SU-DHL-6 (cell line): ENCODE results near the gene ARHGEF26.

ENCODE experiments used
- H2AFZ ChIP-seq: fragments of 200-600 bp; sonication (generic); 2 replicates; pipeline ENCODE4 v1.6.1; 2014; ENCODE audit warnings: low read depth, mild to moderate bottlenecking, moderate library complexity, mixed read lengths, antibody characterized with exemption, low read length; ENCODE audit not compliant: severe bottlenecking
- H3F3A ChIP-seq: fragments of 200-600 bp; shearing (Covaris generic); 2 replicates; pipeline ENCODE4 v1.6.0; 2016; ENCODE audit warnings: antibody characterized with exemption, mild to moderate bottlenecking; ENCODE audit not compliant: insufficient read depth
- H3K27ac ChIP-seq: fragments of 200-600 bp; sonication (generic); 2 replicates; pipeline ENCODE4 v1.5.1; 2016; ENCODE audit warnings: low read depth, mild to moderate bottlenecking, low read length, moderate library complexity, mixed read lengths
- H3K27me3 ChIP-seq: fragments of 200-600 bp; sonication (generic), shearing (Covaris generic); 2 replicates; pipeline ENCODE4 v1.6.0; 2014; ENCODE audit warnings: mild to moderate bottlenecking, low read length
- H3K36me3 ChIP-seq: fragments of 200-600 bp; sonication (generic); 2 replicates; pipeline ENCODE4 v1.6.1; 2014; ENCODE audit warnings: mild to moderate bottlenecking, low read length, mixed read lengths
- H3K4me2 ChIP-seq: fragments of 300-600, 200-600 bp; shearing (Covaris generic), sonication (generic); 2 replicates; pipeline ENCODE4 v1.6.0; 2014; ENCODE audit warnings: low read length, low read depth, mild to moderate bottlenecking; ENCODE audit not compliant: poor library complexity, severe bottlenecking
- H3K4me3 ChIP-seq: fragments of 200-600 bp; sonication (generic); 2 replicates; pipeline ENCODE4 v1.5.1; 2014; ENCODE audit warnings: antibody characterized with exemption, low read length, mild to moderate bottlenecking, mixed read lengths; ENCODE audit not compliant: insufficient read depth, poor library complexity, severe bottlenecking
- H3K79me2 ChIP-seq: fragments of 200-600 bp; sonication (generic); 2 replicates; pipeline ENCODE4 v1.6.1; 2014; ENCODE audit warnings: mild to moderate bottlenecking, low read length, moderate library complexity; ENCODE audit not compliant: insufficient read depth
- H3K9ac ChIP-seq: fragments of 200-600 bp; sonication (generic); 2 replicates; pipeline ENCODE4 v1.7.0; 2014; ENCODE audit warnings: mild to moderate bottlenecking, low read length
- H3K9me2 ChIP-seq: fragments of 200-600 bp; sonication (generic); replicated peaks from 2 replicates; pipeline ENCODE4 v1.6.1; 2014; ENCODE audit warnings: low read length; ENCODE audit not compliant: insufficient read depth
- H3K9me3 ChIP-seq: fragments of 200-600 bp; sonication (generic); 2 replicates; pipeline ENCODE4 v1.6.1; 2014; ENCODE audit warnings: low read length, mixed read lengths; ENCODE audit not compliant: insufficient read depth
- H4K20me1 ChIP-seq: fragments of 200-600 bp; sonication (generic); 2 replicates; pipeline ENCODE4 v1.6.1; 2014; ENCODE audit warnings: low read depth, mild to moderate bottlenecking, antibody characterized with exemption, low read length, moderate library complexity, mixed read lengths
- CTCF ChIP-seq: fragments of 200-600 bp; sonication (generic); IDR thresholded peaks from one replicate; pipeline ENCODE4 v1.5.1; 2017; ENCODE audit warnings: antibody characterized with exemption, mild to moderate bottlenecking, low read length, moderate library complexity; ENCODE audit not compliant: insufficient read depth, poor library complexity, severe bottlenecking
- EZH2phosphoT487 ChIP-seq: fragments of 200-600 bp; sonication (generic), shearing (Covaris generic); conservative IDR thresholded peaks from 2 replicates; pipeline ENCODE4 v1.6.1; 2018; ENCODE audit warnings: mild to moderate bottlenecking, antibody characterized with exemption, low read length, moderate library complexity, mixed read lengths

ARHGEF26 gene

GRCh38 chr3:154223519-154223918 is 102.3 kb downstream of the ARHGEF26 start:
- Histone ChIP-seq H3K9me3 (no peaks in the 10 kb centered on the region), H3F3A (no peaks in the 10 kb centered on the region), H3K36me3 (no peaks in the 10 kb centered on the region), H3K9me2 (no peaks in the 10 kb centered on the region), H4K20me1 (no peaks in the 10 kb centered on the region), H3K27me3 (no peaks in the 10 kb centered on the region), H2AFZ (no peak overlapping the region), H3K9ac (no peak overlapping the region), H3K27ac (no peak overlapping the region), H3K4me2 (no peak overlapping the region), H3K79me2 (no peaks in the 10 kb centered on the region), H3K4me3 (no peak overlapping the region)
- TF ChIP-seq CTCF: no peak
- no peak for TF ChIP-seq EZH2phosphoT487

GRCh38 chr3:154224366-154224765 is 103.2 kb downstream of the ARHGEF26 start:
- no peaks in the 10 kb centered on the region for H3K9me3 ChIP-seq
- H4K20me1 ChIP-seq: no peaks in the 10 kb centered on the region
- H3K27me3 ChIP-seq: no peaks in the 10 kb centered on the region
- no peak overlapping the region for H3K4me3 ChIP-seq
- H3K36me3 ChIP-seq: no peaks in the 10 kb centered on the region
- H3K9ac ChIP-seq: no peak overlapping the region
- no peak overlapping the region for H2AFZ ChIP-seq
- no peaks in the 10 kb centered on the region for H3K79me2 ChIP-seq
- no peaks in the 10 kb centered on the region for H3F3A ChIP-seq
- H3K27ac ChIP-seq: no peak overlapping the region
- H3K4me2 ChIP-seq: no peak overlapping the region
- no peak for TF ChIP-seq CTCF
- TF ChIP-seq EZH2phosphoT487: no peak
- H3K9me2 ChIP-seq: no peaks in the 10 kb centered on the region

GRCh38 chr3:154224866-154225265 is 103.7 kb downstream of the ARHGEF26 start:
- H3K9ac ChIP-seq: no peak overlapping the region
- H3K79me2 ChIP-seq: no peaks in the 10 kb centered on the region
- H2AFZ ChIP-seq: no peak overlapping the region
- no peak for TF ChIP-seq CTCF
- no peak overlapping the region for H3K4me2 ChIP-seq
- H4K20me1 ChIP-seq: no peaks in the 10 kb centered on the region
- H3K4me3 ChIP-seq: no peak overlapping the region
- H3K9me2 ChIP-seq: no peaks in the 10 kb centered on the region
- no peaks in the 10 kb centered on the region for H3K36me3 ChIP-seq
- H3F3A ChIP-seq: no peaks in the 10 kb centered on the region
- no peaks in the 10 kb centered on the region for H3K27me3 ChIP-seq
- no peak overlapping the region for H3K27ac ChIP-seq
- no peaks in the 10 kb centered on the region for H3K9me3 ChIP-seq

GRCh38 chr3:154225536-154225935 is 104.3 kb downstream of the ARHGEF26 start:
- Histone ChIP-seq H3K9me3 (no peaks in the 10 kb centered on the region), H3K9ac (no peak overlapping the region), H3K36me3 (no peaks in the 10 kb centered on the region), H3K9me2 (no peaks in the 10 kb centered on the region), H3K4me3 (no peak overlapping the region), H3F3A (no peaks in the 10 kb centered on the region), H3K27ac (no peak overlapping the region), H4K20me1 (no peaks in the 10 kb centered on the region), H3K4me2 (no peak overlapping the region), H3K27me3 (no peaks in the 10 kb centered on the region), H2AFZ (no peak overlapping the region), H3K79me2 (no peaks in the 10 kb centered on the region)
- no peak for TF ChIP-seq CTCF
- no peak for TF ChIP-seq EZH2phosphoT487
